CD4-positive, alpha-beta T cell (primary cell): ENCODE data around the gene ZNF354C. TPM values are rescaled to one million over a fixed set of nuclear protein-coding genes. Genes with fewer than 3 reads are reported as not detected.

Experiments used
- ATAC-seq: fragments of 200-7000 bp; cut with Tn5 transposase; one replicate; pipeline ENCODE4 v1.10.0; 2022; ENCODE audit warnings: mild to moderate bottlenecking; ENCODE audit not compliant: poor library complexity
- CTCF ChIA-PET: fragments of 350-600 bp; sonication (Branson Sonifier 250); formaldehyde crosslinking; loops from one replicate; lab custom pipeline; 2021; ENCODE audit warnings: antibody characterized with exemption, inconsistent platforms; lab: Charles Lee
- POLR2A ChIA-PET: fragments of 350-600 bp; sonication (Branson Sonifier 250); formaldehyde crosslinking; loops from one replicate; lab custom pipeline; 2021; ENCODE audit warnings: antibody characterized with exemption, inconsistent platforms; lab: Charles Lee
- DNase-seq, 14 experiments: peaks; one replicate each; pipeline ENCODE4 v3.0.0-alpha.2; 2013 to 2020; ENCODE audit warnings: mixed read lengths in 2 of 14
- H3K27ac ChIP-seq, 2 donors: one replicate each; pipeline versions ENCODE4 v1.5.1 to v1.7.0; 2013; ENCODE audit warnings: low read length in 2 of 2, low read depth in 1 of 2, mild to moderate bottlenecking in 1 of 2
- H3K27me3 ChIP-seq, 2 experiments: 1 replicate in 1 of 2; 2 replicates in 1 of 2; pipeline versions ENCODE4 v1.6.1 to v1.7.0; 2013; ENCODE audit warnings: low read length in 2 of 2, control low read depth in 1 of 2, mild to moderate bottlenecking in 1 of 2, moderate library complexity in 1 of 2; ENCODE audit not compliant: insufficient read depth in 2 of 2, control insufficient read depth in 1 of 2
- H3K36me3 ChIP-seq: one replicate; pipeline ENCODE4 v1.6.1; 2013; ENCODE audit warnings: low read length, control low read depth; ENCODE audit not compliant: insufficient read depth
- H3K4me1 ChIP-seq: one replicate; pipeline ENCODE4 v1.6.1; 2013; ENCODE audit warnings: low read length, control low read depth; ENCODE audit not compliant: insufficient read depth
- H3K4me3 ChIP-seq: one replicate; pipeline ENCODE4 v1.5.1; 2013; ENCODE audit warnings: mild to moderate bottlenecking, low read length, moderate library complexity
- H3K9me3 ChIP-seq, 2 experiments: 1 replicate in 1 of 2; 2 replicates in 1 of 2; pipeline versions ENCODE4 v1.6.1 to v1.7.0; 2013; ENCODE audit warnings: low read length in 2 of 2, mild to moderate bottlenecking in 2 of 2, control low read depth in 1 of 2, moderate library complexity in 1 of 2; ENCODE audit not compliant: control insufficient read depth in 1 of 2, insufficient read depth in 1 of 2
- H3K27ac Mint-ChIP-seq: one replicate; pipeline ENCODE4 v1.8.0; 2020; ENCODE audit warnings: mixed read lengths
- H3K27me3 Mint-ChIP-seq: one replicate; pipeline ENCODE4 v1.8.0; 2021; ENCODE audit warnings: mixed read lengths
- H3K36me3 Mint-ChIP-seq: one replicate; pipeline ENCODE4 v1.8.0; 2021; ENCODE audit warnings: low read depth, mixed read lengths
- H3K4me1 Mint-ChIP-seq: one replicate; pipeline ENCODE4 v1.8.0; 2021; ENCODE audit warnings: low read depth, mixed read lengths
- H3K4me3 Mint-ChIP-seq: one replicate; pipeline ENCODE4 v1.8.0; 2020; ENCODE audit warnings: mild to moderate bottlenecking, mixed read lengths
- H3K9me3 Mint-ChIP-seq: one replicate; pipeline ENCODE4 v1.8.0; 2020; ENCODE audit warnings: mixed read lengths
- intact Hi-C, 2 experiments: fragments of 100-400 bp; cut with DNase I in 1 of 2; cut with micrococcal nuclease in 1 of 2; formaldehyde crosslinking; loops; one replicate each; pipeline versions ENCODE4 v1.15.1 to v1.9.0; 2023 to 2025; cut with DNase I, micrococcal nuclease
- total RNA-seq, 174 experiments: library from RNA in 2 of 174; stranded (reverse) in 2 of 174; gene quantifications; one replicate each; pipeline ENCODE4 v1.2.3 and lab custom pipeline; 2021 to 2026
- TF ChIP-seq, protein P1 (sequence below): fragments of 200-600 bp; IDR thresholded peaks from one replicate; pipeline ENCODE4 v1.8.0; 2022; ENCODE audit warnings: antibody characterized with exemption, mild to moderate bottlenecking

The ZNF354C gene
- total RNA-seq, 2 experiments from 2014 or later, result 2.5 to 2.9 TPM

GRCh38 chr5:179115307-179115706 is 55.1 kb downstream of the ZNF354C start:
- Mint-ChIP-seq H3K9me3 (peaks cover 18% of the 10 kb centered on the region), H3K27me3 (no peaks in the 10 kb centered on the region), H3K4me3 (no peak overlapping the region), H3K4me1 (no peaks in the 10 kb centered on the region), H3K27ac (no peak overlapping the region), H3K36me3 (peaks cover 11% of the 10 kb centered on the region)
- ATAC-seq (no peak), DNase-seq (no peak)
- peaks cover 25 to 74% of the 10 kb centered on the region in 2 experiments for H3K9me3 ChIP-seq
- peaks cover 0 to 3% of the 10 kb centered on the region in 2 experiments for H3K27me3 ChIP-seq
- TF ChIP-seq, protein P1, sequence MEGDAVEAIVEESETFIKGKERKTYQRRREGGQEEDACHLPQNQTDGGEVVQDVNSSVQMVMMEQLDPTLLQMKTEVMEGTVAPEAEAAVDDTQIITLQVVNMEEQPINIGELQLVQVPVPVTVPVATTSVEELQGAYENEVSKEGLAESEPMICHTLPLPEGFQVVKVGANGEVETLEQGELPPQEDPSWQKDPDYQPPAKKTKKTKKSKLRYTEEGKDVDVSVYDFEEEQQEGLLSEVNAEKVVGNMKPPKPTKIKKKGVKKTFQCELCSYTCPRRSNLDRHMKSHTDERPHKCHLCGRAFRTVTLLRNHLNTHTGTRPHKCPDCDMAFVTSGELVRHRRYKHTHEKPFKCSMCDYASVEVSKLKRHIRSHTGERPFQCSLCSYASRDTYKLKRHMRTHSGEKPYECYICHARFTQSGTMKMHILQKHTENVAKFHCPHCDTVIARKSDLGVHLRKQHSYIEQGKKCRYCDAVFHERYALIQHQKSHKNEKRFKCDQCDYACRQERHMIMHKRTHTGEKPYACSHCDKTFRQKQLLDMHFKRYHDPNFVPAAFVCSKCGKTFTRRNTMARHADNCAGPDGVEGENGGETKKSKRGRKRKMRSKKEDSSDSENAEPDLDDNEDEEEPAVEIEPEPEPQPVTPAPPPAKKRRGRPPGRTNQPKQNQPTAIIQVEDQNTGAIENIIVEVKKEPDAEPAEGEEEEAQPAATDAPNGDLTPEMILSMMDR, result no peak
- ChIA-PET POLR2A (no interaction called here), CTCF (no interaction called here)
- H3K4me1 ChIP-seq, result no peaks in the 10 kb centered on the region
- no peak overlapping the region for H3K27ac ChIP-seq
- no peak overlapping the region for H3K4me3 ChIP-seq
- no peaks in the 10 kb centered on the region for H3K36me3 ChIP-seq
- intact Hi-C loops, result no loop called here

DNA sequence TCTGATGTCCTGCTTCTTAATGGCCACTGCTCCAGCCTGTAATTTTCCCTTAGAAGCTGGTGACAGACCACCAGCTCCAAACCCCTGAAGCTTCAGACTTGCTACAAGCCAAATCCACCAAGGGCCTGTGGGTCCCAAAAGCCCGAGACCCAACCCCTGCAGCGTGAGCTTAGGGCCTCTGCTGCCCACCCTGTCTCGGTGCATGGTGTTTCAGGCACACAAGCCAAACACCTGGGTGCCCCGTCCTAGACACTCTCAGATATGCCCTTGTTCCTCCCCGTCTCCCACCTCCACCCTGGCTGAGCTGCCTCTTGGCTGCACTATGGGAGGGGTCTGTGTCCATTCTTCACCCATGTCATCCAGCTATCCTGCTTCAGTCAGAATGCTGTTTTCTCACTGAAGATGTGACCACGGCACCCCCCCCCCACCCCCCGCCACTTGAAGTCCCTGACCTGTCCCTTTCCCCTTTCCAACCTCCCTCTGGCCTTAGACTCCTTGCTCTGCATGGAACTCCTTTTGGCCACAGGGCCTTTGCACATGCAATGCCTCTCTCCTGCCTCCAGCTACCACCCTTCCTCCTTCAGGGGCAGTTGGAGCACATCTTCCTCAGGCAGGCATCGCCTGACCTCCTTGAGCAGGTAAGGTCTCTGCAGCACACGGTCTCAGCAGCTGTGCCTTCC is 55.8 kb downstream of the ZNF354C start:
- Mint-ChIP-seq H3K4me1 (no peaks in the 10 kb centered on the region), H3K36me3 (peaks cover 11% of the 10 kb centered on the region), H3K4me3 (no peak overlapping the region), H3K27ac (no peak overlapping the region), H3K9me3 (peaks cover 18% of the 10 kb centered on the region), H3K27me3 (no peaks in the 10 kb centered on the region)
- POLR2A ChIA-PET, result no interaction called here
- H3K4me1 ChIP-seq, result no peaks in the 10 kb centered on the region
- peaks cover 0 to 3% of the 10 kb centered on the region in 2 experiments for H3K27me3 ChIP-seq
- H3K27ac ChIP-seq, result no peak overlapping the region
- no peak overlapping the region for H3K4me3 ChIP-seq
- CTCF ChIA-PET, result no interaction called here
- no peak for ATAC-seq
- intact Hi-C loops, result no loop called here
- H3K9me3 ChIP-seq, result peaks cover 25 to 76% of the 10 kb centered on the region in 2 experiments
- TF ChIP-seq, protein P1, result no peak
- DNase-seq, result peak in 1 of 14 experiments; percentile 11
- no peaks in the 10 kb centered on the region for H3K36me3 ChIP-seq

DNA sequence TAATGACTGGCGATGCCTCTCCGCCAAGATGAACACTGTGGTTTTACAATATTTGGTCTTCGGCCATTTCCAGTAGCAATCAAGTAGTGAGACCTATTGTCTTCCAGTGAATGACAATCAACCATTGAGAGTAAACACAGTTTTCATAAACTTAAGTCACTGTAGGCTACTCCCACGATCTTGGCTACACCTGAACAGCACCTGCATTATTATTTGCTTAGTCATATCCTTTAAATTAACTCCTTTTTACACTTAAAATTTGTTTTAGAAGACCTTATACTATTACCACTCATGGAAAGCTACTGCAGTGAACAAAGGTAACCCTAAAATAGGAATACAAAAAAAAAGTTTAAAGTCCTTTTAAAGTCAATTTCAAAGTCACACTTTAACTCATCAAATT is 58.2 kb downstream of the ZNF354C start:
- Mint-ChIP-seq H3K27ac (no peak overlapping the region), H3K36me3 (peaks cover 11% of the 10 kb centered on the region), H3K4me3 (no peak overlapping the region), H3K27me3 (no peaks in the 10 kb centered on the region), H3K9me3 (peaks cover 18% of the 10 kb centered on the region), H3K4me1 (no peaks in the 10 kb centered on the region)
- H3K4me1 ChIP-seq, result no peaks in the 10 kb centered on the region
- no peaks in the 10 kb centered on the region for H3K36me3 ChIP-seq
- peaks cover 21 to 75% of the 10 kb centered on the region in 2 experiments for H3K9me3 ChIP-seq
- ATAC-seq, result no peak
- no peak overlapping the region for H3K4me3 ChIP-seq
- H3K27me3 ChIP-seq, result peaks cover 0 to 3% of the 10 kb centered on the region in 2 experiments
- H3K27ac ChIP-seq, result no peak overlapping the region
- ChIA-PET POLR2A (no interaction called here), CTCF (no interaction called here)
- no peak for DNase-seq
- TF ChIP-seq, protein P1, result no peak
- intact Hi-C loops, result no loop called here
